Measurements from ENCODE around the gene SLC24A3. TPM values are rescaled to one million over a fixed set of nuclear protein-coding genes. Genes with fewer than 3 reads are reported as not detected.

The SLC24A3 gene
- total RNA-seq, 1 donor from 2014 or later: 0.11 TPM

DNA sequence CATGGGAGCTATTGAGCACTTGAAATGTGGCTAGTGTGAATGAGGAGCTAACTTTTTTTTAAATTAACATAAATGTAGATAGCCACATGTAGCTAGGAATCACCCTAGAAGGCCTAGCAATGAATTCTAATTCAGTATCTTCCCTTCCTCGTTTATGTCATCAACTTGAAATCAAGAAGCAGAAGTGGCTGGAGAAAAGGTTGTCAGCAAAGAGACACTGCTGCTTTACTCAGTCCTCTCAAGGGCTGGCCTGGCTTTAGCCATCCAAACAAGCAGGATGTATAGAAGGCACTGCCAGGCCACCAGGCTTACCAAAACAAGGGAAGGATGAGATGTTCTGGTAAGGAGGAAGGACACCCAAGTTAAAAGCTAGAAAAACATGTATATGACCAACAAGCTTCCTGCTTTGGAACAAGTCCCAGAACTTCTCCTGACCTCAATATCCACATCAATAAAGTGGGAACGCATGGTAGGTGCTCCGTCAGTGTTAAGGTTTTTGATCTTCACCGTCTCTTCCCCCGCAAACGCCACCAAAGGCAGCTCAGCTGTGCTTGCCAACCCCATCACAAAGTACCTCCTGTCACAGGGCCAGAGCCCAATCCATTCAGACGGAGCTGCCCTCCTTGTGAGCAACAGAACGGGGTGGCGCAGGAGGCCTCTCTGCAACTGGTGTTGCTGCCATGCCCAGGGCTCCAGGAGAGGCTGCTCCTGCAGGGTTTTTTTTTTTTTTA lies 309.8 kb downstream of the SLC24A3 start:
- Mint-ChIP-seq H3K36me3 (ENCODE audit: unreplicated experiment) (no peaks in the 10 kb centered on the region), H3K9me3 (ENCODE audit: unreplicated experiment) (no peaks in the 10 kb centered on the region), H3K27me3 (ENCODE audit: unreplicated experiment) (no peaks in the 10 kb centered on the region), H3K27ac (ENCODE audit: unreplicated experiment) (no peak overlapping the region), H3K4me1 (ENCODE audit: unreplicated experiment) (no peaks in the 10 kb centered on the region), H3K4me3 (ENCODE audit: unreplicated experiment) (no peak overlapping the region)
- TF ChIP-seq, protein P1, sequence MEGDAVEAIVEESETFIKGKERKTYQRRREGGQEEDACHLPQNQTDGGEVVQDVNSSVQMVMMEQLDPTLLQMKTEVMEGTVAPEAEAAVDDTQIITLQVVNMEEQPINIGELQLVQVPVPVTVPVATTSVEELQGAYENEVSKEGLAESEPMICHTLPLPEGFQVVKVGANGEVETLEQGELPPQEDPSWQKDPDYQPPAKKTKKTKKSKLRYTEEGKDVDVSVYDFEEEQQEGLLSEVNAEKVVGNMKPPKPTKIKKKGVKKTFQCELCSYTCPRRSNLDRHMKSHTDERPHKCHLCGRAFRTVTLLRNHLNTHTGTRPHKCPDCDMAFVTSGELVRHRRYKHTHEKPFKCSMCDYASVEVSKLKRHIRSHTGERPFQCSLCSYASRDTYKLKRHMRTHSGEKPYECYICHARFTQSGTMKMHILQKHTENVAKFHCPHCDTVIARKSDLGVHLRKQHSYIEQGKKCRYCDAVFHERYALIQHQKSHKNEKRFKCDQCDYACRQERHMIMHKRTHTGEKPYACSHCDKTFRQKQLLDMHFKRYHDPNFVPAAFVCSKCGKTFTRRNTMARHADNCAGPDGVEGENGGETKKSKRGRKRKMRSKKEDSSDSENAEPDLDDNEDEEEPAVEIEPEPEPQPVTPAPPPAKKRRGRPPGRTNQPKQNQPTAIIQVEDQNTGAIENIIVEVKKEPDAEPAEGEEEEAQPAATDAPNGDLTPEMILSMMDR (IDR thresholded peaks at IDR 0.05): no peak
- DNase-seq (ENCODE audit: extremely low spot score, unreplicated experiment): peak; percentile 77

GRCh38 chr20:19522836-19523590 lies 310.6 kb downstream of the SLC24A3 start:
- Mint-ChIP-seq H3K4me1 (ENCODE audit: unreplicated experiment) (no peaks in the 10 kb centered on the region), H3K4me3 (ENCODE audit: unreplicated experiment) (no peak overlapping the region), H3K9me3 (ENCODE audit: unreplicated experiment) (no peaks in the 10 kb centered on the region), H3K27ac (ENCODE audit: unreplicated experiment) (no peak overlapping the region), H3K36me3 (ENCODE audit: unreplicated experiment) (no peaks in the 10 kb centered on the region), H3K27me3 (ENCODE audit: unreplicated experiment) (no peaks in the 10 kb centered on the region)
- no peak for DNase-seq (ENCODE audit: extremely low spot score, unreplicated experiment)
- TF ChIP-seq, protein P1 (IDR thresholded peaks at IDR 0.05): no peak

GRCh38 chr20:19524691-19525090 lies 312.2 kb downstream of the SLC24A3 start:
- no peaks in the 10 kb centered on the region for H3K4me1 Mint-ChIP-seq (ENCODE audit: unreplicated experiment)
- H3K4me3 Mint-ChIP-seq (ENCODE audit: unreplicated experiment): no peak overlapping the region
- TF ChIP-seq, protein P1 (IDR thresholded peaks at IDR 0.05): no peak
- no peak for DNase-seq (ENCODE audit: extremely low spot score, unreplicated experiment)
- no peaks in the 10 kb centered on the region for H3K9me3 Mint-ChIP-seq (ENCODE audit: unreplicated experiment)
- no peak overlapping the region for H3K27ac Mint-ChIP-seq (ENCODE audit: unreplicated experiment)
- H3K27me3 Mint-ChIP-seq (ENCODE audit: unreplicated experiment): no peaks in the 10 kb centered on the region
- no peaks in the 10 kb centered on the region for H3K36me3 Mint-ChIP-seq (ENCODE audit: unreplicated experiment)

DNA sequence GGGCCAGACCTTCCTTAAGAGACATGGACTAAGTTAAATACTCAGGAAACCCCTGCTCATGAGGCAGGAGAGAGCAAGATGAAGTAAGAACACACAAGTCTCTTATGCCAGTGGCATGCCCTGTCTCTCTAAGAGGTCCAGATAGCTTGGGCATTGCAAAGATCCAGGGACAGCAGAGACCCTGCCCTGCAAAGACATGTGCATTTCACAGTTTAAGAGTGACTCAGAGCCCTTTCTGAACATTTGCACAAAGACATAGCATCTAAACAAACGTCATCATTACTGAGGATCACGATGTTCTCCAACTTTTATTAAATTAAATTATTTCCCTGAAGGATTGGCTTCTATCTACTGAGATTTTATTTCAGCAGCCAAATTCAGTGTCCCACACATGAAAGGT lies 315.1 kb downstream of the SLC24A3 start:
- H3K36me3 Mint-ChIP-seq (ENCODE audit: unreplicated experiment): no peaks in the 10 kb centered on the region
- H3K27ac Mint-ChIP-seq (ENCODE audit: unreplicated experiment): no peak overlapping the region
- no peak overlapping the region for H3K4me3 Mint-ChIP-seq (ENCODE audit: unreplicated experiment)
- H3K9me3 Mint-ChIP-seq (ENCODE audit: unreplicated experiment): no peaks in the 10 kb centered on the region
- no peak for DNase-seq (ENCODE audit: extremely low spot score, unreplicated experiment)
- H3K27me3 Mint-ChIP-seq (ENCODE audit: unreplicated experiment): no peaks in the 10 kb centered on the region
- TF ChIP-seq, protein P1 (IDR thresholded peaks at IDR 0.05): no peak
- H3K4me1 Mint-ChIP-seq (ENCODE audit: unreplicated experiment): no peaks in the 10 kb centered on the region

GRCh38 chr20:19528286-19529030 lies 316.0 kb downstream of the SLC24A3 start:
- no peak for DNase-seq (ENCODE audit: extremely low spot score, unreplicated experiment)
- Mint-ChIP-seq H3K36me3 (ENCODE audit: unreplicated experiment) (no peaks in the 10 kb centered on the region), H3K4me3 (ENCODE audit: unreplicated experiment) (no peak overlapping the region), H3K27me3 (ENCODE audit: unreplicated experiment) (no peaks in the 10 kb centered on the region), H3K4me1 (ENCODE audit: unreplicated experiment) (no peaks in the 10 kb centered on the region), H3K27ac (ENCODE audit: unreplicated experiment) (no peak overlapping the region), H3K9me3 (ENCODE audit: unreplicated experiment) (no peaks in the 10 kb centered on the region)
- TF ChIP-seq, protein P1 (IDR thresholded peaks at IDR 0.05): no peak
